ENCODE measurements around the gene ENTR1.

DNA sequence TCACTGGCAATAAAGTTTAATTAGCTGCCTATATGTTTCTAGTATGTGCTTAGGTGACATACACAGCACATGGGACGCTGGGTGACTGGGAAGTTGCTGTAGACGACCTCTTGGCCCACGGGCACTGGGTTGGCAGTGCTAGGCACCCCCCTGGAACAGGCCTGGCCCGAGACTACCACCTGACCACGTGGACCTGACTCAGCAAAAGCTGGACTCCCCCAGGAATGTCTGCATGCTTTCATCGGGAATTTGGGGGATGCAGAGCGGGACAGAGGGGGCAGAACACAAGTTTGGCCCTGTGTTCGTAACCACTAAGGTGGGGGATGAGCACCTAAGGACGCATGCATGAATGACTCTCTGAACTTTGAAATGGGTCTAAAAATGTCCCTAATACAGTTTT lies 45.8 kb upstream of the ENTR1 start:
- TF ChIP-seq POLR2A (IDR thresholded peaks at IDR 0.05; ENCODE audit: low read length) (no peak), GATA1 (IDR thresholded peaks at IDR 0.05; ENCODE audit: low read depth, low read length) (no peak)
